CD14-positive monocyte (primary cell): ENCODE results near the gene ZFP92. TPM values are rescaled to one million over a fixed set of nuclear protein-coding genes. Genes with fewer than 3 reads are reported as not detected.

Experiments used
- DNase-seq, 3 donors: peaks; one replicate each; pipeline ENCODE4 v3.0.0-alpha.2; 2011 to 2022
- H2AFZ ChIP-seq: 2 replicates; pipeline ENCODE4 v1.6.0; 2012; ENCODE audit warnings: mild to moderate bottlenecking, low read depth, low read length, inconsistent platforms; ENCODE audit not compliant: insufficient read depth, poor library complexity, severe bottlenecking
- H3K27ac ChIP-seq, 2 donors: 1 replicate in 1 of 2; 2 replicates in 1 of 2; pipeline ENCODE4 v1.5.1; 2012 to 2013; ENCODE audit warnings: low read length in 2 of 2, control low read depth in 1 of 2, inconsistent platforms in 1 of 2, low read depth in 1 of 2, mild to moderate bottlenecking in 1 of 2
- H3K27me3 ChIP-seq, 2 donors: one replicate each; pipeline versions ENCODE4 v1.6.0 to v1.6.1; 2011 to 2013; ENCODE audit warnings: low read length in 2 of 2; ENCODE audit not compliant: control insufficient read depth in 2 of 2, insufficient read depth in 2 of 2
- H3K36me3 ChIP-seq, 2 donors: replicated peaks in 1 of 2; 1 replicate in 1 of 2; 2 replicates in 1 of 2; pipeline versions ENCODE4 v1.5.1 to v1.6.1; 2012 to 2013; ENCODE audit warnings: low read length in 2 of 2, control low read depth in 1 of 2, inconsistent platforms in 1 of 2, mild to moderate bottlenecking in 1 of 2; ENCODE audit not compliant: insufficient read depth in 2 of 2, control insufficient read depth in 1 of 2
- H3K4me1 ChIP-seq, 2 donors: 1 replicate in 1 of 2; 2 replicates in 1 of 2; pipeline versions ENCODE4 v1.5.1 to v1.6.1; 2012 to 2013; ENCODE audit warnings: low read length in 2 of 2, control low read depth in 1 of 2, inconsistent platforms in 1 of 2, mild to moderate bottlenecking in 1 of 2, moderate library complexity in 1 of 2; ENCODE audit not compliant: insufficient read depth in 2 of 2, control insufficient read depth in 1 of 2
- H3K4me2 ChIP-seq: replicated peaks from 2 replicates; pipeline ENCODE3; 2012; ENCODE audit warnings: low read length, moderate library complexity, mild to moderate bottlenecking; ENCODE audit not compliant: poor library complexity, severe bottlenecking; ENCODE audit errors: extremely low read depth
- H3K4me3 ChIP-seq, 3 experiments: fragments of 200-600 bp in 1 of 3; sonication (generic) in 1 of 3; replicated peaks in 1 of 3; 1 replicate in 2 of 3; 2 replicates in 1 of 3; pipeline ENCODE4 v1.5.1; 2011 to 2013; ENCODE audit warnings: low read length in 3 of 3, mild to moderate bottlenecking in 3 of 3, control low read depth in 2 of 3, low read depth in 2 of 3, inconsistent platforms in 1 of 3, moderate library complexity in 1 of 3
- H3K79me2 ChIP-seq: 2 replicates; pipeline ENCODE4 v1.6.0; 2012; ENCODE audit warnings: mild to moderate bottlenecking, control low read depth, inconsistent platforms, low read length, moderate library complexity; ENCODE audit not compliant: insufficient read depth
- H3K9ac ChIP-seq: 2 replicates; pipeline ENCODE4 v1.6.0; 2017; ENCODE audit warnings: low read length, mild to moderate bottlenecking; ENCODE audit not compliant: insufficient read depth, poor library complexity, severe bottlenecking
- H3K9me3 ChIP-seq, 2 donors: replicated peaks in 1 of 2; 1 replicate in 1 of 2; 2 replicates in 1 of 2; pipeline versions ENCODE4 v1.5.1 to v1.6.1; 2012 to 2013; ENCODE audit warnings: low read length in 2 of 2, control low read depth in 1 of 2; ENCODE audit not compliant: control insufficient read depth in 1 of 2, insufficient read depth in 1 of 2
- H4K20me1 ChIP-seq: 2 replicates; pipeline ENCODE4 v1.6.0; 2012; ENCODE audit warnings: mild to moderate bottlenecking, low read length, control low read depth, moderate library complexity; ENCODE audit not compliant: insufficient read depth
- H3K27ac Mint-ChIP-seq, 7 donors: one replicate each; pipeline ENCODE4 v1.8.0; 2020; ENCODE audit warnings: mild to moderate bottlenecking in 7 of 7, mixed read lengths in 7 of 7, moderate library complexity in 6 of 7, inconsistent platforms in 2 of 7
- H3K27me3 Mint-ChIP-seq, 3 donors: one replicate each; pipeline ENCODE4 v1.8.0; 2021 to 2022; ENCODE audit warnings: low read depth in 3 of 3, mild to moderate bottlenecking in 3 of 3, mixed read lengths in 3 of 3, moderate library complexity in 3 of 3, inconsistent platforms in 1 of 3
- H3K36me3 Mint-ChIP-seq, 2 donors: one replicate each; pipeline ENCODE4 v1.8.0; 2020; ENCODE audit warnings: mixed read lengths in 2 of 2, inconsistent platforms in 1 of 2, mild to moderate bottlenecking in 1 of 2
- H3K4me1 Mint-ChIP-seq: one replicate; pipeline ENCODE4 v1.8.0; 2020; ENCODE audit warnings: mild to moderate bottlenecking, mixed read lengths
- H3K4me3 Mint-ChIP-seq, 2 donors: one replicate each; pipeline ENCODE4 v1.8.0; 2020; ENCODE audit warnings: mild to moderate bottlenecking in 2 of 2, mixed read lengths in 2 of 2, moderate library complexity in 1 of 2
- H3K9me3 Mint-ChIP-seq, 7 donors: one replicate each; pipeline ENCODE4 v1.8.0; 2020 to 2022; ENCODE audit warnings: mixed read lengths in 7 of 7, mild to moderate bottlenecking in 6 of 7, moderate library complexity in 6 of 7, inconsistent platforms in 2 of 7
- WGBS: methylation state at CpG from one replicate; pipeline ENCODE4 v1.1.5; 2013; ENCODE audit warnings: missing lambda C conversion rate; ENCODE audit not compliant: insufficient coverage; 5-methylcytosine and 5-hydroxymethylcytosine counted together
- intact Hi-C, 2 donors: fragments of 100-400 bp; cut with micrococcal nuclease; formaldehyde crosslinking; loops; one replicate each; pipeline versions ENCODE4 v1.15.0 to v1.15.1; 2023
- polyA plus RNA-seq, 3 donors: library from polyadenylated mRNA; depleted of rRNA in 1 of 3; unstranded in 2 of 3; stranded (reverse) in 1 of 3; fragments of 300-500 nt in 2 of 3; fragments of >200 nt in 1 of 3; fragmentation: Illumina TruSeq in 2 of 3; gene quantifications; 1 replicate in 2 of 3; 2 replicates in 1 of 3; pipeline ENCODE4 v1.2.3, GENCODE V29; 2012 to 2021
- TF ChIP-seq, protein P1 (sequence below): fragments of 200-600 bp; IDR thresholded peaks from one replicate; pipeline ENCODE4 v1.8.0; 2022; ENCODE audit warnings: antibody characterized with exemption, mild to moderate bottlenecking

ZFP92 gene
- polyA plus RNA-seq, 3 donors, result 0.04 to 0.96 (median 0.13) TPM

DNA sequence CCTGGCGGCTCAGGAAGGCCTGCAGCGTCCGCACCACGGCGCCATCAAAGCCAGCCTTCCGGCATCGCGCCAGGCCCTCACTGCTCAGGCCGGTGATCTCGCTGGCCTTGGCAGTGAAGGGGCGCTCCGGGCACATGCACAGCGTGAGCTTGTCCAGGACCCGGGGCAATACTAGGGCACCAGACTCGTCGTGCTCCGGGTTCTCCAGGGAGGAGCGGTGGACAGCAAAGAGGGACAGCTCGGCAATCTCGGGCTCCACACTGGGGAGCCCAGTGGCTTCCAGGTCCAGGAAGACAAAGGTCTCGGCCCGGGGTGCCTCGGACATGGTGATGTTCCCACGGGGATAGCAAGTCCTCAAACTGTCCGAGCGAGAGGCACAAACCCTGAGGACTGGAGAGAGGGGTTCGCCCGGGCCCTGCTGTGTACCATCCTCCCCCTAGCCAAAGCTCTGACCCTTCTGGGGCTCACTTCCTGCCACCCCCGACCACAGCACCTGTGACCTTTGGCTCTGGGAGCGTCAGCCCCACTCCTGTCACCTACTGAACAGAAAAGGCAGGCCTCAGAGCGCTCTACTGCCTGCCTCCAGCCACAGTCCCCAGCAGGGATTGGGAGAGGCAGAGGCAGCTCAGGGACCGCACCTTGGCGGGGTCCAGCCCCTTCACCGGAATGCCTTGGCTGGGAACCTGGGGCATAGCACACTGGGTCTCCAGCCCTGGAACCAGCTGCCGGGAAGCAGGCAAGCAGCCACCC is 34.0 kb downstream of the ZFP92 start:
- TF ChIP-seq, protein P1, sequence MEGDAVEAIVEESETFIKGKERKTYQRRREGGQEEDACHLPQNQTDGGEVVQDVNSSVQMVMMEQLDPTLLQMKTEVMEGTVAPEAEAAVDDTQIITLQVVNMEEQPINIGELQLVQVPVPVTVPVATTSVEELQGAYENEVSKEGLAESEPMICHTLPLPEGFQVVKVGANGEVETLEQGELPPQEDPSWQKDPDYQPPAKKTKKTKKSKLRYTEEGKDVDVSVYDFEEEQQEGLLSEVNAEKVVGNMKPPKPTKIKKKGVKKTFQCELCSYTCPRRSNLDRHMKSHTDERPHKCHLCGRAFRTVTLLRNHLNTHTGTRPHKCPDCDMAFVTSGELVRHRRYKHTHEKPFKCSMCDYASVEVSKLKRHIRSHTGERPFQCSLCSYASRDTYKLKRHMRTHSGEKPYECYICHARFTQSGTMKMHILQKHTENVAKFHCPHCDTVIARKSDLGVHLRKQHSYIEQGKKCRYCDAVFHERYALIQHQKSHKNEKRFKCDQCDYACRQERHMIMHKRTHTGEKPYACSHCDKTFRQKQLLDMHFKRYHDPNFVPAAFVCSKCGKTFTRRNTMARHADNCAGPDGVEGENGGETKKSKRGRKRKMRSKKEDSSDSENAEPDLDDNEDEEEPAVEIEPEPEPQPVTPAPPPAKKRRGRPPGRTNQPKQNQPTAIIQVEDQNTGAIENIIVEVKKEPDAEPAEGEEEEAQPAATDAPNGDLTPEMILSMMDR, result no peak
- Histone ChIP-seq H3K4me2 (no peak overlapping the region), H3K27ac (no peak overlapping the region), H3K79me2 (no peaks in the 10 kb centered on the region), H2AFZ (no peak overlapping the region), H3K9ac (no peak overlapping the region), H3K36me3 (peaks cover 11 to 13% of the 10 kb centered on the region in 2 donors), H3K27me3 (no peaks in the 10 kb centered on the region), H3K4me1 (no peaks in the 10 kb centered on the region), H4K20me1 (no peaks in the 10 kb centered on the region), H3K9me3 (no peaks in the 10 kb centered on the region), H3K4me3 (no peak overlapping the region)
- H3K4me1 Mint-ChIP-seq, result no peaks in the 10 kb centered on the region
- peaks cover 3 to 9% of the 10 kb centered on the region in 2 donors for H3K36me3 Mint-ChIP-seq
- WGBS, result 98% methylated on average over 23 of the region's 35 CpGs
- intact Hi-C loops, result no loop called here
- no peaks in the 10 kb centered on the region for H3K9me3 Mint-ChIP-seq
- peaks cover 0 to 6% (median 3%) of the 10 kb centered on the region in 3 donors for H3K27me3 Mint-ChIP-seq
- no peak overlapping the region for H3K4me3 Mint-ChIP-seq
- no peak for DNase-seq
- H3K27ac Mint-ChIP-seq, result no peak overlapping the region

DNA sequence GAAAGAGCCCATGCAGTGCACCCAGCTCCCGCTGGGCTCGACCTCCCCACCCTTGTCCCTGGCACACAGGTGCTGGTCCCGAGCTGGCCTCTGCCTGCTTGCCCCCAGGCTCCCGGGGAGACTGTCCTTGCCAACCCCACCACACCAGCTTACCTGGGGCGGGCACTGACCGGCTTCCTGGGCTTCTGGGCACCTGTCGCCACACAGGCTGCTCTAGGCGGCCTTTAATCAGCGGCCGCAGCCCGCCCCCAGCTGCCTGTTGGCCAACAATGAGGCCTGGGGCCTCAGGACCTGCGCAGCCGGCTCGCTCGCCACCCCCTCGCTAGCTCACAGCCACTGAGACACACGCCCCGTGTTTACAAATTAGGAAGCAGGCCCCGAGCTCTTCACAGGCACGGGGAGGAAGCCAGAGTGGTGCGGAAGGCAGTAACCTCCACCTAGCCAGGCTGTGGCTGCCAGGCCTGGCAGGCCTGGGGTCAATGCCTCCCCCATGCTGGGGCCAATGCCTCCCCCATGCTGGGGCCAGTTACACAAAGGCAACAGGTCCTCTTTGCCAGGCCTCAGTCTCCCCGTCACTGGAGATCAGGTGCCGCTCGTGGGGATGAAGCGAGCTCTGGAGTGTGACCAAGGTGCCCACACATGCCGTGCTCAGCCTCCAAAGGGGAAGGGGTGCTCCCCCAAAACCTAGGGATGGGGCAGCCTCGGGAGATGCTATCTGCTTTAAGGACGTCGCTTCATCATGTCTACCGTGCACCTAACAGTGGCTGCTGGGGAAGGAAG is 34.8 kb downstream of the ZFP92 start, which contains the start of gene TREX2:
Gene TREX2, minus strand, starts transcription at position 201 of the 780 bp plus-strand sequence. CDS start 626 bp downstream, outside the sequence.
- Histone ChIP-seq H3K9ac (no peak within 1 kb of the TSS), H3K9me3 (no peaks in the 10 kb centered on the region), H3K79me2 (no peaks in the 10 kb centered on the region), H3K4me1 (no peaks in the 10 kb centered on the region), H4K20me1 (no peaks in the 10 kb centered on the region), H3K27me3 (no peaks in the 10 kb centered on the region), H3K36me3 (peaks cover 15 to 19% of the 10 kb centered on the region in 2 donors), H3K4me3 (no peak within 1 kb of the TSS), H3K4me2 (no peak within 1 kb of the TSS), H2AFZ (no peak within 1 kb of the TSS), H3K27ac (no peak within 1 kb of the TSS)
- TF ChIP-seq, protein P1, result no peak
- no peak for DNase-seq
- Mint-ChIP-seq H3K4me3 (no peak within 1 kb of the TSS), H3K27me3 (peaks cover 0 to 7% (median 3%) of the 10 kb centered on the region in 3 donors), H3K27ac (peak within 1 kb of the TSS in 2 of 7 donors; percentile 68 to 72), H3K9me3 (no peaks in the 10 kb centered on the region), H3K4me1 (no peaks in the 10 kb centered on the region), H3K36me3 (peaks cover 8 to 14% of the 10 kb centered on the region in 2 donors)
- 54% methylated on average over 10 of the region's 30 CpGs for WGBS
- intact Hi-C loops, result no loop called here
